NB4 (cell line): ENCODE measurements around the gene TMPRSS2.

Source experiments
- DNase-seq: peaks from one replicate; pipeline ENCODE4 v3.0.0; 2010; ENCODE audit warnings: low read depth
- H3K4me3 ChIP-seq: one replicate; pipeline ENCODE4 v1.5.1; 2011; ENCODE audit warnings: mild to moderate bottlenecking, low read depth, low read length, moderate library complexity
- CTCF ChIP-seq: IDR thresholded peaks from one replicate; pipeline ENCODE4 v1.5.1; 2012; ENCODE audit warnings: low read depth, low read length
- MAX ChIP-seq: IDR thresholded peaks from 2 replicates; pipeline ENCODE4 v1.6.1; 2011; ENCODE audit warnings: low read depth, low read length
- MYC ChIP-seq: IDR thresholded peaks from 2 replicates; pipeline ENCODE4 v1.6.1; 2011; ENCODE audit warnings: low read depth, low read length
- POLR2A ChIP-seq: IDR thresholded peaks from 2 replicates; pipeline ENCODE4 v1.6.1; 2011; ENCODE audit warnings: mild to moderate bottlenecking; ENCODE audit not compliant: insufficient read length; ENCODE audit errors: extremely low read depth

The TMPRSS2 gene

GRCh38 chr21:41482301-41482700 lies 25.7 kb downstream of the TMPRSS2 start:
- TF ChIP-seq MAX = no peak
- TF ChIP-seq CTCF = no peak
- no peak for TF ChIP-seq MYC
- TF ChIP-seq POLR2A = no peak
- DNase-seq = no peak
- H3K4me3 ChIP-seq = no peak overlapping the region

- no peak for TF ChIP-seq CTCF
- no peak for TF ChIP-seq MAX
- TF ChIP-seq MYC = no peak
- no peak for TF ChIP-seq POLR2A
- no peak overlapping the region for H3K4me3 ChIP-seq
- no peak for DNase-seq
Measured at GRCh38 chr21:41481191-41481590, 26.8 kb downstream of the TMPRSS2 start.

GRCh38 chr21:41480086-41480690 lies 27.8 kb downstream of the TMPRSS2 start:
- TF ChIP-seq MAX (no peak), POLR2A (no peak), CTCF (no peak), MYC (no peak)
- no peak for DNase-seq
- H3K4me3 ChIP-seq = no peak overlapping the region

- no peak for TF ChIP-seq CTCF
- TF ChIP-seq POLR2A = no peak
- no peak for TF ChIP-seq MAX
- TF ChIP-seq MYC = no peak
- DNase-seq = no peak
- H3K4me3 ChIP-seq = no peak overlapping the region
Measured at GRCh38 chr21:41479686-41480085, 28.3 kb downstream of the TMPRSS2 start.

- no peak for DNase-seq
- no peak overlapping the region for H3K4me3 ChIP-seq
- TF ChIP-seq MYC (no peak), MAX (no peak), POLR2A (no peak), CTCF (no peak)
Measured at GRCh38 chr21:41478319-41479177, 29.4 kb downstream of the TMPRSS2 start.
